Breast epithelium (tissue), 3 donors: Measurements from ENCODE around the gene ZBTB39.

Experiments used
- POLR2A ChIP-seq: fragments of 450-650 bp; IDR thresholded peaks from one replicate; pipeline ENCODE4 v1.6.1; 2016; ENCODE audit warnings: antibody characterized with exemption, mild to moderate bottlenecking, moderate library complexity
- POLR2AphosphoS5 ChIP-seq, 3 donors: sonication (generic); formaldehyde crosslinking; IDR thresholded peaks; one replicate each; pipeline ENCODE4 v1.6.1; 2017; ENCODE audit warnings: antibody characterized with exemption in 3 of 3
- TF ChIP-seq, protein P1 (sequence below), 3 donors: fragments of 450-650 bp; IDR thresholded peaks; one replicate each; pipeline ENCODE4 v1.5.1; 2016 to 2017; ENCODE audit warnings: antibody characterized with exemption in 3 of 3, mild to moderate bottlenecking in 3 of 3, moderate library complexity in 3 of 3

DNA sequence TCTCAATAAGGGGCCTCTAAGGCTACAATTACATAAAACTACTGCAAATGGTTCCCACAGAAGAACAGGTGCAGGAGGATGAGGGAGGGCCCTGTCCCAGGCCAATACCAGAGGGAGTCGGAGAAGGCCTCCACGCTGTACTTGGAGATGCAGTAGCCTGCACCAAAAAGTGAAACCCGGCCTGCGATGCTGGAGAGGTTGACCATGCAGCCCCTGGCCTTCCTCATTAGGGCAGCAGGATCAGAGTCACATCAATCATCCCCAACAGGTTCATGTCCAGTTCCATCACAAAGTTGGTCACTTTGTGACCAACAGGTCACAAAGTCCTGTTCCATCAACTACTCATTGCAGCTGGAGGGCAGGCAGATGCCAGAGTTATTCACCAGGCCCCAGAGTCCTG, 23.0 kb downstream of the ZBTB39 start:
- TF ChIP-seq, protein P1, sequence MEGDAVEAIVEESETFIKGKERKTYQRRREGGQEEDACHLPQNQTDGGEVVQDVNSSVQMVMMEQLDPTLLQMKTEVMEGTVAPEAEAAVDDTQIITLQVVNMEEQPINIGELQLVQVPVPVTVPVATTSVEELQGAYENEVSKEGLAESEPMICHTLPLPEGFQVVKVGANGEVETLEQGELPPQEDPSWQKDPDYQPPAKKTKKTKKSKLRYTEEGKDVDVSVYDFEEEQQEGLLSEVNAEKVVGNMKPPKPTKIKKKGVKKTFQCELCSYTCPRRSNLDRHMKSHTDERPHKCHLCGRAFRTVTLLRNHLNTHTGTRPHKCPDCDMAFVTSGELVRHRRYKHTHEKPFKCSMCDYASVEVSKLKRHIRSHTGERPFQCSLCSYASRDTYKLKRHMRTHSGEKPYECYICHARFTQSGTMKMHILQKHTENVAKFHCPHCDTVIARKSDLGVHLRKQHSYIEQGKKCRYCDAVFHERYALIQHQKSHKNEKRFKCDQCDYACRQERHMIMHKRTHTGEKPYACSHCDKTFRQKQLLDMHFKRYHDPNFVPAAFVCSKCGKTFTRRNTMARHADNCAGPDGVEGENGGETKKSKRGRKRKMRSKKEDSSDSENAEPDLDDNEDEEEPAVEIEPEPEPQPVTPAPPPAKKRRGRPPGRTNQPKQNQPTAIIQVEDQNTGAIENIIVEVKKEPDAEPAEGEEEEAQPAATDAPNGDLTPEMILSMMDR (IDR thresholded peaks at IDR 0.05), result no peak
- TF ChIP-seq POLR2A (no peak), POLR2AphosphoS5 (IDR thresholded peaks at IDR 0.05) (no peak)
